Stimulated activated naive B cell treated with anti-CD40 and anti-IgM and Interleukin-4, amounts not matched to agents 10 μg/mL and 1 μg/mL and 100 μg/mL, for 72 hours (primary cell): ENCODE measurements around the gene ERGIC1.

Experiments
- ATAC-seq, 2 donors: fragments of 150-1000 bp; cut with Tn5 transposase; replicated peaks; 2 replicates each; pipeline ENCODE4 v1.10.0; 2021; ENCODE audit warnings: moderate library complexity in 1 of 2
- DNase-seq: peaks from one replicate; pipeline ENCODE4 v3.0.0; 2021
- H3K27ac Mint-ChIP-seq: one replicate; pipeline ENCODE4 v1.8.0; 2022; ENCODE audit warnings: mild to moderate bottlenecking, mixed read lengths
- H3K27me3 Mint-ChIP-seq, 2 donors: one replicate each; pipeline ENCODE4 v1.8.0; 2022; ENCODE audit warnings: mixed read lengths in 2 of 2
- H3K36me3 Mint-ChIP-seq, 2 donors: one replicate each; pipeline ENCODE4 v1.8.0; 2022; ENCODE audit warnings: mixed read lengths in 2 of 2, mild to moderate bottlenecking in 1 of 2
- H3K4me1 Mint-ChIP-seq, 2 donors: one replicate each; pipeline ENCODE4 v1.8.0; 2022; ENCODE audit warnings: mixed read lengths in 2 of 2, mild to moderate bottlenecking in 1 of 2
- H3K4me3 Mint-ChIP-seq, 2 donors: one replicate each; pipeline ENCODE4 v1.8.0; 2022; ENCODE audit warnings: mild to moderate bottlenecking in 2 of 2, mixed read lengths in 2 of 2, moderate library complexity in 1 of 2
- H3K9me3 Mint-ChIP-seq, 2 donors: one replicate each; pipeline ENCODE4 v1.8.0; 2022; ENCODE audit warnings: mixed read lengths in 2 of 2, mild to moderate bottlenecking in 1 of 2

ERGIC1 gene

DNA sequence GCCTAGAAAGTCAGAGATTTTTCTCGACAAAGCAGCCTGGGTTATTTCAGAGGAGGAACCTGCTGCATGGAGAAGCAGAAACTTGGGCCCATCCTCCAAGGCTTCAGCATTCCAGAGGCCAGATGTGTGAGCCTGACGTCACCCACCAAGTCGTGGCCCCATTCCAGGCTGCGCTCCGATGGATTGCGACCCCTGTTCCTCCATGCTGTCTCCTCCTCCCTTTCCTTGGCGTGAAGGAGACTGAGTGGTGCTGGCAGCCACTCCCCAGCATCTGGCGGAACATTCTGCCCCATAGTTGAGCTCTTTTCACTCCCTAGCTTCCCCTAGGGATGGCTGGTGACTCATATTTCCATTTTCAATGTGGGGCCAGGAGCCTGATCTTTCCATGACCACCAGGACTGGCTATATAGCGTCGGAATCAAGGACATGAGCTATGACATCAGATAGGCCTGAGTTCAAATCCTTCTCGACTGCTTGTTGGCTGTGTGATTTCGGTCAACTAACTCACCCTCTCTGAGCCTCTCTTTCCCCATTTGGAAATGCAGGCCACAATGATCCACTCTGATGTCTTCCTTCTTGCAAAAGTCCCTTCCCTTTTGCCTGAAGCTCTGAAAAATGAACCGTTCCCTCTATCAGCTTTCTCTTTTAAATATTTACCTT lies 38.6 kb upstream of the ERGIC1 start:
- H3K36me3 Mint-ChIP-seq, result peaks cover 2 to 7% of the 10 kb centered on the region in 2 donors
- peaks cover 28 to 29% of the 10 kb centered on the region in 2 donors for H3K4me1 Mint-ChIP-seq
- ATAC-seq (no peak), DNase-seq (no peak)
- H3K27me3 Mint-ChIP-seq, result no peaks in the 10 kb centered on the region
- no peak overlapping the region for H3K4me3 Mint-ChIP-seq
- H3K9me3 Mint-ChIP-seq, result peaks cover 2 to 4% of the 10 kb centered on the region in 2 donors
- no peak overlapping the region for H3K27ac Mint-ChIP-seq

DNA sequence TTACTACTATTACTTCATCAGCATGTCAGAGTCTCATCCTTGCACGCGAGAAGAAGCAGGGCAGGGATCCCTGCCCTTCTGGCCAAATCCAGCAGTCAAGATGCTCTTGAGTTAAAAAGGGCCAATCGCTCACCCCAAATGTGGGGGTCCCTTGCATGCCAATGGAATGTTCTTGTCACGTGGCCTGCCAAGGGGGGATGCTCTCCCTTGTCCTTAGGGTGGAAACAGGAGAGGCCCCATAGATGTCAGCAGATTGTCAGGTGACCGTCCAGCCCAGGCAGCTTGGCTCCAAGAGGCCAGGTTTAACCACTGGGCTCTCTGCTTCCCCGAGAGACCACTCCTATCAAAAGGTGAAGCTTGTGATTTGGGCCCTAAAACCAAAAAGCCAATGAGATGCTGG lies 37.7 kb upstream of the ERGIC1 start:
- ATAC-seq (no peak), DNase-seq (no peak)
- Mint-ChIP-seq H3K36me3 (peaks cover 2 to 7% of the 10 kb centered on the region in 2 donors), H3K4me1 (peaks cover 23 to 28% of the 10 kb centered on the region in 2 donors), H3K4me3 (no peak overlapping the region), H3K9me3 (peaks cover 2 to 4% of the 10 kb centered on the region in 2 donors), H3K27me3 (no peaks in the 10 kb centered on the region), H3K27ac (no peak overlapping the region)

DNA sequence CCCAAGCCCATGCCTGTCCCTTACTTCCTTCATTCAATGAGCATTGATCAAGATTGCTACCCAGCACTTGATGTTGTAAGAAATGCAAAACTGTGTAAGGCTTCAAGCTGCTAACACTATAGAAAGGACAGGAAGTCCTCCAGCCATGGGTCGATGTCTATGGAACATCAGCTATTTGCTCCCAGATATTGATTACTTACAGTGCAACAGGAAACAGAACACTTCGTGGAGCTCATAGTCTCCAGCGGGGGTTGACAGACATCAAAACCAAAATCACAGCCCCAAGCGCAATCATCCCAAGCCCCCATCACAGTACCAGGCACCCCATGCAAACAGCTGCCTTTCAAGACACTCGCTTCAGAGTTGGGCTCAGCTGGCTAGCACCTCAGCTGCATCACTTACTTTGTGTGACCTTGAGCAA lies 36.3 kb upstream of the ERGIC1 start:
- peaks cover 2 to 4% of the 10 kb centered on the region in 2 donors for H3K9me3 Mint-ChIP-seq
- H3K4me3 Mint-ChIP-seq, result no peak overlapping the region
- no peaks in the 10 kb centered on the region for H3K27me3 Mint-ChIP-seq
- DNase-seq, result no peak
- H3K4me1 Mint-ChIP-seq, result peaks cover 21 to 25% of the 10 kb centered on the region in 2 donors
- H3K36me3 Mint-ChIP-seq, result peaks cover 2 to 7% of the 10 kb centered on the region in 2 donors
- ATAC-seq, result no peak
- no peak overlapping the region for H3K27ac Mint-ChIP-seq

DNA sequence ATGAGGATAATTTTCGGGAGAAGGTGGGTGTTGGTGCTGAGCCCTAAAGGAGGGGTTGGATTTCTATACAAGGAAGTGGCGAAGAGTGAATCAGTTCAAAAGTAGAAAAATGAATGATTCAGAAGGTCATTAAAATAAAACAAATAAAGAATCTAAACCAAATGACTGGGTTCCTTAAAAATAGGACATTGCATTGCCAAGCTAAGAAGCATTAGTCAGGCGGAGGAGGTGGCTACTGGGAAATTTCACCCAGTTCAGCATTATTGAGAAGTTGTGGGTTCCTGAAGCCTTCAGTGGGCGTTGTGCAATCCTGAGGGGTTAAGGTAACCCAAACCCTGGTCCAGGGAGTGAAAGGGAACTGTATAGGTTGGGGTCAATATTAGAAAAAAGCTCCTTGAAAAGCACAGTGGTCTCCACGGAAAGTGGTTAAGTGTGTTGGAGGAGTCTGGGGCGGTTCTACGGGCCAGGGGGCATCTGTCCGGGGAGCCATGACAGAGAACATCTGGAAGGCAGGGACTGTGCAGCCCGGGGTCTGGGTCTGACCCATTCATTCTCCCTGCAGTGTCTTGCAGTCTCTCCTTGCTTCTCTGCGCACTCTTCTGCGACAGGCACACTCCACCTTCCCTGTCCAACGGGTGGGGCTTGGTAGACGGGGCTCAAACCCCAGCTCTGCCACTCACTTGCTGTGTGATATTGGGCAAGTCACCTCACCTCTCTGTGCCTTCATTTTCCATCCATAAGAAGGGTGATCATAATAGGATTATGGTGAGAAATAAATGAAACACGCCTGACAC lies 35.4 kb upstream of the ERGIC1 start:
- H3K9me3 Mint-ChIP-seq, result peaks cover 2 to 4% of the 10 kb centered on the region in 2 donors
- peaks cover 18% of the 10 kb centered on the region in 2 donors for H3K4me1 Mint-ChIP-seq
- DNase-seq, result no peak
- H3K27me3 Mint-ChIP-seq, result no peaks in the 10 kb centered on the region
- peaks cover 2 to 5% of the 10 kb centered on the region in 2 donors for H3K36me3 Mint-ChIP-seq
- ATAC-seq, result peak in 1 of 2 donors; percentile 38
- H3K27ac Mint-ChIP-seq, result no peak overlapping the region
- H3K4me3 Mint-ChIP-seq, result no peak overlapping the region

- DNase-seq, result no peak
- Mint-ChIP-seq H3K27me3 (no peaks in the 10 kb centered on the region), H3K36me3 (no peaks in the 10 kb centered on the region), H3K4me3 (no peak overlapping the region), H3K9me3 (no peaks in the 10 kb centered on the region), H3K27ac (no peak overlapping the region), H3K4me1 (peaks cover 10 to 11% of the 10 kb centered on the region in 2 donors)
- ATAC-seq, result no peak
Observed at GRCh38 chr5:172799416-172799815, 34.6 kb upstream of the ERGIC1 start.

GRCh38 chr5:172800088-172800551 lies 33.9 kb upstream of the ERGIC1 start:
- ATAC-seq (no peak), DNase-seq (no peak)
- H3K27ac Mint-ChIP-seq, result no peak overlapping the region
- no peaks in the 10 kb centered on the region for H3K9me3 Mint-ChIP-seq
- H3K36me3 Mint-ChIP-seq, result no peaks in the 10 kb centered on the region
- H3K4me1 Mint-ChIP-seq, result peaks cover 6 to 9% of the 10 kb centered on the region in 2 donors
- no peaks in the 10 kb centered on the region for H3K27me3 Mint-ChIP-seq
- no peak overlapping the region for H3K4me3 Mint-ChIP-seq

DNA sequence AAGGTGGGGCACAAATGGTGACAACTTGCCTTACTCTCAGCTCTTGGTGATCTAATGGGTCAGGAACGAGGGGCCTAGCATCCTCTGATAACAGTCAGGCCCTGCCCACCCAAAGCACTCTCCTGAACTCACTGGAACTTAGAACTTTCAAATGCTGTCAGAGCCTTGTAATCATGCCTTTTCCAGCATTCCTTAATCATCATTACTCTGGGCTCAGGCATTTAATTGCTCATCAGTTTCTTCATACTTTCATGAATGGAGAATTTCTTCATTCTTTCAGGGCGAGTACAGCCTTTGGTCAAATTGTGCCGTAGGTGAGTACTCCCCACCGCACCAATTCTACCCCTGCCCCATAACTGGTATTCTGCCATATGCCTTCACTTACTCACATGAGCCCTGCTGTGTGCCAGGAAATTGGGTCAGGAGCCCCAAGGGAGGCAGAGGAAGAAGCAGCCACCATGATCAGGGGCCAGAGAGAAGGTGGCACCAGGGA lies 32.8 kb upstream of the ERGIC1 start:
- Mint-ChIP-seq H3K27me3 (no peaks in the 10 kb centered on the region), H3K4me1 (peaks cover 6 to 11% of the 10 kb centered on the region in 2 donors), H3K36me3 (peaks cover 0 to 1% of the 10 kb centered on the region in 2 donors), H3K27ac (no peak overlapping the region), H3K9me3 (peaks cover 0 to under 1% of the 10 kb centered on the region in 2 donors), H3K4me3 (no peak overlapping the region)
- DNase-seq, result no peak
- ATAC-seq, result no peak

DNA sequence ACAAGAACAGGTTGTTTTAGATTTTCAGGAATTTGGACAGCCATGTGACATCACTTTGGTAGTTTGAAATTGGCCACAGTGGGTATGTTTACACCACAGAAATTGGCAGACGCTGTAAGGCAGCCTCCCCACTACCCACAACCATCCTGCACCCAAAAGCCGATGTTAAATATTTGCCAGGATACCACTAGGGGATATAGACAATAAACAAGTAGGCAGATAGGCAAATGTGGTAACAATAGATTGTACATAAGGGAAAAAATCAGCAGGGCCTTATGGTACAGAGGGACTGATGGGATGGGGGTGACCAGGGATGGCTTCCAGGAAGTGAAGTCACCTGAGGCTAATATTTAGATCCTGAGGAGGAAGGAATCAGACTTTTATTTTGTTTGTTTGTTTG lies 31.9 kb upstream of the ERGIC1 start:
- ATAC-seq, result no peak

DNA sequence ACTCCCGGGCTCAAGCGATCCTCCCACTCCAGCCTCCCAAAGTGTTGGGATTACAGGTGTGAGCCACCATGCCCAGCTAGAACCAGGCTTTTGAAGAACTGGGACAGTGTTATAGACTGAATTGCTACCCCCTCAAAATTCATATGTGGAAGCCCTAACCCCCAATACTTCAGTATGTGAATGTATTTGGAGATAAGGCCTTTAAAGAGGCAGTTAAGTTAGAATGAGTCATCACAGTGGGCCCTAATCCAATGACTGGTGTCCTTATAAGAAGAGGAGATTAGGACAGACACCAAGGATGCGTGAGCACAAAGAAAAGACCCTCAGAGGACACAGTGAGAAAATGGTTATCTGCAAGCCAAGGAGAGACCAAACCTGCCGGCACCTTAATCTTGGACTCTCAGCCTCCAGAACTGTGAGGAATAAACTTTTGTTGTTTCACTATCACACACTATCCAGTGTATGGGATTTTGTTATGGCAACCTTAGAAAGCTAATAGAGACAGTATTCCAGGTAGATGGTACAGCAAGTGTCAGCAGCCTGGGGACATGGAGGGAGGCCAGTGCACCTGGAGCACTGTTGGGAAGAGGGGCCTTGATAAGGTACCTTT lies 31.4 kb upstream of the ERGIC1 start:
- Mint-ChIP-seq H3K27ac (no peak overlapping the region), H3K36me3 (peaks cover 0 to 2% of the 10 kb centered on the region in 2 donors), H3K27me3 (no peaks in the 10 kb centered on the region), H3K9me3 (peaks cover 0 to 1% of the 10 kb centered on the region in 2 donors), H3K4me3 (no peak overlapping the region), H3K4me1 (peaks cover 16 to 17% of the 10 kb centered on the region in 2 donors)
- ATAC-seq (no peak), DNase-seq (no peak)

More for the DNA sequence above, 31.9 kb upstream of the ERGIC1 start:
- DNase-seq, result no peak
- peaks cover 0 to 2% of the 10 kb centered on the region in 2 donors for H3K36me3 Mint-ChIP-seq
- no peak overlapping the region for H3K27ac Mint-ChIP-seq
- H3K27me3 Mint-ChIP-seq, result no peaks in the 10 kb centered on the region
- H3K9me3 Mint-ChIP-seq, result peaks cover 0 to 1% of the 10 kb centered on the region in 2 donors
- peaks cover 11% of the 10 kb centered on the region in 2 donors for H3K4me1 Mint-ChIP-seq
- H3K4me3 Mint-ChIP-seq, result no peak overlapping the region

- Mint-ChIP-seq H3K27ac (peak overlapping the region; percentile 25), H3K4me3 (no peak overlapping the region)
- no peak for ATAC-seq
Observed at GRCh38 chr5:172805018-172805683, 28.9 kb upstream of the ERGIC1 start.

GRCh38 chr5:172805736-172806255 lies 28.3 kb upstream of the ERGIC1 start:
- Mint-ChIP-seq H3K36me3 (peaks cover 0 to 5% of the 10 kb centered on the region in 2 donors), H3K4me1 (peaks cover 11 to 12% of the 10 kb centered on the region in 2 donors), H3K9me3 (peaks cover 0 to 1% of the 10 kb centered on the region in 2 donors), H3K4me3 (no peak overlapping the region), H3K27me3 (no peaks in the 10 kb centered on the region), H3K27ac (peak overlapping the region; percentile 92)
- no peak for DNase-seq
- ATAC-seq, result no peak

More at GRCh38 chr5:172805018-172805683, 28.9 kb upstream of the ERGIC1 start:
- DNase-seq, result no peak
- H3K4me1 Mint-ChIP-seq, result peaks cover 11 to 12% of the 10 kb centered on the region in 2 donors
- peaks cover 0 to 5% of the 10 kb centered on the region in 2 donors for H3K36me3 Mint-ChIP-seq
- no peaks in the 10 kb centered on the region for H3K27me3 Mint-ChIP-seq
- H3K9me3 Mint-ChIP-seq, result peaks cover 0 to 1% of the 10 kb centered on the region in 2 donors

DNA sequence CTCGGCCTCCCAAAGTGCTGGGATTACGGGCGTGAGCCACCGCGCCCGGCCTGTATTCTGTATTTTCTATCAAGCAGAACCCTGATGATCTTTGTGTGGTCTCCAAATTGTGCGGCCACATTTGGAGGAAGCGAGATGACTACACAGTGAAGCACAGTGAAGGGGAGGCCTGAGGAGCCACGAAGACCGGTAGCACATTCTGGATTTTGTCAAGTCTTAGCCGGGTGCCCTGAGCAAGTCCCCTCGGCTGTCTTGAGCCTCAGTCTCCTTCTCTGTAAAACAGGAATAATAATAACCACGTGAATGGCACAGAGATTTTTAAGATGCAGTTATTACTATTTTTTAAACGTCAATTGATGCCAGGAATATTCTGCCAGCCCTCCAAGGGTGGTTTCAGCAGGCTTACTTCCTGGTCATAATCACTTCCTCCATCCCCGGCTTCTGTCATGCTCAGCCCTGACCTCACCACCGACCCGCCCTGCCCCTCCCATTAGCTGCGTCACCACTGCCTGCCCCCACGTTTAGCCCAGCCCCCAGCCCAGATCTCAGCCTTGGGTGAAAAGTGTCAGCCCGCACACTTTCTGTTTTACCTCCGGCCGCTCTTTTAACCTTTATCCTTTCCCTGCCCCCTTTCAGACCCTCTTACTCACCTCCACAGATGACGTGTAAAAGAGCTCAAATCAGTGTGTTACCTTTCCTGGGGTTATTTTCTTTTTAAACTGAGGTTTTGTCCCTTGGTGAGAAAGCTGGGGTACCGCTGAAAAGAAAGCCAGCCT lies 27.0 kb upstream of the ERGIC1 start:
- peak; percentile 99 for ATAC-seq
- Mint-ChIP-seq H3K4me3 (peak overlapping the region; percentile 77 to 82), H3K9me3 (peaks cover 0 to 1% of the 10 kb centered on the region in 2 donors), H3K4me1 (peaks cover 11 to 12% of the 10 kb centered on the region in 2 donors), H3K27me3 (no peaks in the 10 kb centered on the region), H3K36me3 (peaks cover 0 to 5% of the 10 kb centered on the region in 2 donors), H3K27ac (peak overlapping the region; percentile 96)
- DNase-seq, result peak; percentile 70

DNA sequence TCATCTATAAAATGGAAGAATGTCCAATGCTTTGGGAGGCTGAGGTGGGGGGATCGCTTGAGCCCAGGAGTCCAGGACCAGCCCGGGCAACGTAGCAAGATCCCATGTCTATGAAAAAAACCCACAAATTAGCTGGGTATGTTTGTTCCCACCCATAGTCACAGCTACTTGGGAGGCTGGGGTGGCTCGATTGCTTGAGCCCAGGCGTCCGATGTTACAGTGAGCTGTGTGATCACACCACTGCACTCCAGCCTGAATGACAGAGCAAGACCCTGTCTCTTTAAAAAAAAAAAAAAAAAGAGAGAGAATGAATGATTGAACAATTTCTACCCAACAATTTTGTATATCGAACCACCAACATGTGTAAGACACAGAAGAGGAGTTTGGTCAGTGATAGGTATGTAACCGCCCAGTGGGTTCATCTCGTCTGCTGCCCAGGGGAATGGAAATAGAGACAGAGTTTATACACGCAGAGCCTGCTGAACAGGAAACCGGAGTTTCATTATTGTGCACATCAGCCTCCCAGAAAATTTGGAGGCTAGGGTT lies 26.2 kb upstream of the ERGIC1 start:
- Mint-ChIP-seq H3K9me3 (peaks cover 0 to 1% of the 10 kb centered on the region in 2 donors), H3K27ac (peak overlapping the region; percentile 96), H3K27me3 (no peaks in the 10 kb centered on the region), H3K4me3 (peak overlapping the region; percentile 77 to 82), H3K36me3 (peaks cover 0 to 5% of the 10 kb centered on the region in 2 donors), H3K4me1 (peaks cover 11 to 12% of the 10 kb centered on the region in 2 donors)
- ATAC-seq, result no peak
- DNase-seq, result no peak
